GM18505 (cell line): ENCODE measurements around the gene ERICH3.
"Not testable (repeated sequence)": the region's sequence is repeated elsewhere in the genome, so short reads cannot be mapped to it uniquely, and the experiment has no call there.

ENCODE experiments used
- ATAC-seq: cut with Tn5 transposase; IDR thresholded peaks from one replicate; pipeline ENCODE4 v1.9.1; 2021; ENCODE audit not compliant: unreplicated experiment
- POLR2A ChIP-seq: IDR thresholded peaks from 4 replicates; pipeline ENCODE4 v1.6.1; 2011; ENCODE audit warnings: borderline replicate concordance; ENCODE audit not compliant: insufficient read depth, insufficient read length; ENCODE audit errors: extremely low read depth

ERICH3 gene

DNA sequence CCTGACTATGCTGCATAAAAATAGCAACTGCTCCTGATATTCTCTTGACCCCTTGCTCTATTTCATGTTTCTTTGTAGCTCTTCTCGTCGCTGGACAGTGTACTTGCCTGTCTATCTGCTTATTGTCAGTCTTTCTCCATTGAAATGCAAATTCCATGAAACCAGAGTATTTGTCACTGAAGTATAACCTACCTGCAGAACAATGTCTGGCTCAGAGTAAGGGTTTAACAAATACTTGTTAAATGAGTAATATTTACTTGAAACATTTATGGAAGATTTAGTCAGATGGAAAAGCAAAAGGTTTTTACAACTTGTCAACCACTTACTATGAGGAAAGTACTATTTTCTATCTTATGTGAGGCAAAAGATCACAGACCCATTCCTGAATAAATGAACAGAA is 19.9 kb upstream of the ERICH3 start:
- TF ChIP-seq POLR2A = no peak
- no peak for ATAC-seq

DNA sequence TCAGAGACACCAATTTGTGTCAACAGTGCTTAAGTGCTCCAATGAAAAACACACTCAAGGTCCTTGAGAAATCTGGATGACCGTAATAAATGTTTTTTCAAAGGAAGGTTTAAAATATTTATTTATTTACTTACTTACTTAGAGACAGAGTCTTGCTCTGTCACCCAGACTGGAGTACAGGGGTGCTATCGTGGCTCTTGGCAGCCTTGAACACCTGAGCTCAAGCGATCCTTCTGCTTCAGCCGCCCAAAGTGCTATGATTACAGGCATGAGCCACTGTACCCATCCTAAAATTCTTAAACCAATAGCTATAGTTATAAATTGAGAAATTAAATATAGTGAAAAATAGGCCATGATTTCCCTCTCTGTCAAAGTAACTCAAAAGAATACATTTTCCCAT is 17.3 kb upstream of the ERICH3 start:
- TF ChIP-seq POLR2A = no peak
- no peak for ATAC-seq

DNA sequence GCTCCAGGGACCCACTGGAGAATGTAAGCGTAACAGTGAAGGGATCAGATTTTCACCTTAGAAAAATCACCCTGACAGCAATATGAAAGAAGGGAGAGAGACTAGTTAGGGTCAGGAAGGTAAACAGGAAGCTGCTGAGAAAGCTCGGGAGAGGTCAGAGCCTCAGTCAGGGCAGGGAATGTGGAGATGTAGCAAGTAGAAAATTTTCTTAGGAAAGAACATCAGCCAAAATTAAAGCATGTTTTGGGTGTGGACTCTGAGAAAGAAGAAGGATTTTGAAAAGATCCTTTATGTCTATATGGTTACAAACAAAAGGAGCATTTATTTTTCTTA is 16.7 kb upstream of the ERICH3 start:
- ATAC-seq = no peak

DNA sequence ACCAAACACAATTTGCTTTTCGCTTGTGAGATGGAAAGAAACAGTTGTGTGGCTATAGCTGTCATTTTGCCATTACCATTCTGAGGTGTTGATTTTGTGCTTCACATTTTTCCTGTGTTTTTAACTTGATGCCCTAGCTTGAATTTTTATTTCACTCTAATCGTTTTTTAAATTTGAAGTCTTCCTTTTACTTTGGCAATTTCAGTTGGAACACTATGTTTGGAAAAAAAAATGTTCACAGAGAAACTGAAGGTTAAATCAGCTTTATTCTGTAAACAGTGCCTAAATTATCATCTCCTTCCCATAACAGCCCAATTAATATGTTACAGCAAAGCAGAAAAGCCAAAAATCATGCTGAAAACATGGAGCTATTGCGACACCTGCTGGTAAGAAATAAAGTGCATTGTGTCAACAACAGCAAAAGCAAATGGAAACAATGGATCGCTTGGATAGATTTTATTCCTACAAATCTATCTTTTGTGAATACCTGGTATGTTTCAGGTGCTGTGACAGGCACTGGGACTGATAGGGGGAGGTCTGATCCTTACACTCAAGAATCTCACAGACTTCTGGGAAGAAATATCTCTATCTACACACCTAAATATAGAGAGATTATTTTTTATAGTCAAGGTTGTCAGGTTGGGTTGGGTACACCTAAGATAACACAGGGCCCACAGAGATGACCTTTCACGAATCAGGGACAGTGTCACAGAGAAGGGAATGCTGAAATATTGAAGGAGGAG is 16.2 kb upstream of the ERICH3 start:
- TF ChIP-seq POLR2A = no peak
- ATAC-seq = peak; percentile 69

More for the DNA sequence above, 16.7 kb upstream of the ERICH3 start:
- no peak for TF ChIP-seq POLR2A

GRCh38 chr1:74686928-74687327 is 13.3 kb upstream of the ERICH3 start:
- TF ChIP-seq POLR2A = no peak
- ATAC-seq = no peak

- no peak for ATAC-seq
- TF ChIP-seq POLR2A = no peak
Measured at GRCh38 chr1:74684301-74684700, 10.7 kb upstream of the ERICH3 start.

DNA sequence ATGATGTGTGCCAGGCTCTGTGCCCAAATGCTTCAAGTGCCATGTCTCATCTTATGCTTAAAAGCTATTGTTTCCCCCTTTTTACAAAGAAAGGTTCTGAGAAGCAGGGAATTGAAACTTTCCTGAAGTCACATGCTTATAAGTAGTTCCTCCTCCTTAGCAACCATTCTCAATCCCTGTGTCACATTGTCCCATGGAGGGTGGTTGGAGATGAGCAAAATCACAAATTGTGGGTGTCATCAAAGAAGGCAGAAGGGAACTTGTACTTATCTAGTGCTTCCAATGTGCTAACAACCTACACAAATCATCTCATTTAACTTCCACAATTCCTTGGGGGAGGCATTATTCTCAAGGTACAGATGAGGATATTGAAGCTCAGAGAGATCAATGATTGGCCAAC is 10.1 kb upstream of the ERICH3 start:
- ATAC-seq = no peak
- no peak for TF ChIP-seq POLR2A

GRCh38 chr1:74681851-74682250 is 8.3 kb upstream of the ERICH3 start:
- no peak for ATAC-seq
- TF ChIP-seq POLR2A = no peak

- peak; percentile 92 for ATAC-seq
- no peak for TF ChIP-seq POLR2A
Measured at GRCh38 chr1:74681449-74681848, 7.9 kb upstream of the ERICH3 start.

GRCh38 chr1:74681001-74681400 is 7.4 kb upstream of the ERICH3 start:
- peak; percentile 46 for ATAC-seq

DNA sequence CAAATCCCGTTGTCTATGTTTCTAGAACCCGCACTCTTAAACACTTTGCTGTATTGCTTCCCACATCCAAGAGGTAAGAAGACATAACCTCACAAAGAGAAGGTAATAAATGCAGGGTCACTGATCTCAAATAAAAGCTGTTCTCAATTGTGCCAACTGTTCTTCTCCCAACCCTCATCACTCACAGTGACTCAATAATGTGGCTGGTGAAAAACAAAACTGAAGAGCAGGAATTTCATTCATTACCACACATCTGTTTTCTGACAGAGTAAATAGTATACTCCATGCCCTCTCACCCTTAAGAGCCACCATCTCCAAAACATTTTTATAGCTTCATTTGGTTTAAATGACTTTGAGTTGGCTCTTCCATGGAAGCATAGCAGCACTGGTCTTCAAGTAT is 6.2 kb upstream of the ERICH3 start:
- TF ChIP-seq POLR2A = no peak
- ATAC-seq = no peak

More at GRCh38 chr1:74681001-74681400, 7.4 kb upstream of the ERICH3 start:
- TF ChIP-seq POLR2A = no peak

DNA sequence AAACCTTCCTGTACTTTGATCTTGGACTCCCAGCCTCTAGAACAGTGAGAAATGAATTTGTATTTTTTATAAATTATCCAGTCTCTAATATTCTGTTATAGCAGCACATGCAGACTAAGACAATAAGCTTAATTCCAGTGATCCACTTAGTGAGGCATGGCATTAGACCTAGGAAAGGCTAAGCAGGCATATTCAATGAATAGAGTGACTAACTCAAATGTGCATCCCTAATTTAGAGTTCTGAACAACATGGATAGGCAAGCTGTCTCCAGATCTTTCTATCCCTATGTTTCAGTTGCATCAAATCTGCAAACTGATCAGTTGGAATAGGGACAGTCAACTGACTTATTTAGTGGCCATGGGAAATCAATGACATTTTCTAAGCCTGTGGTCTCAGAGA is 4.3 kb upstream of the ERICH3 start:
- ATAC-seq = no peak
- TF ChIP-seq POLR2A = no peak

DNA sequence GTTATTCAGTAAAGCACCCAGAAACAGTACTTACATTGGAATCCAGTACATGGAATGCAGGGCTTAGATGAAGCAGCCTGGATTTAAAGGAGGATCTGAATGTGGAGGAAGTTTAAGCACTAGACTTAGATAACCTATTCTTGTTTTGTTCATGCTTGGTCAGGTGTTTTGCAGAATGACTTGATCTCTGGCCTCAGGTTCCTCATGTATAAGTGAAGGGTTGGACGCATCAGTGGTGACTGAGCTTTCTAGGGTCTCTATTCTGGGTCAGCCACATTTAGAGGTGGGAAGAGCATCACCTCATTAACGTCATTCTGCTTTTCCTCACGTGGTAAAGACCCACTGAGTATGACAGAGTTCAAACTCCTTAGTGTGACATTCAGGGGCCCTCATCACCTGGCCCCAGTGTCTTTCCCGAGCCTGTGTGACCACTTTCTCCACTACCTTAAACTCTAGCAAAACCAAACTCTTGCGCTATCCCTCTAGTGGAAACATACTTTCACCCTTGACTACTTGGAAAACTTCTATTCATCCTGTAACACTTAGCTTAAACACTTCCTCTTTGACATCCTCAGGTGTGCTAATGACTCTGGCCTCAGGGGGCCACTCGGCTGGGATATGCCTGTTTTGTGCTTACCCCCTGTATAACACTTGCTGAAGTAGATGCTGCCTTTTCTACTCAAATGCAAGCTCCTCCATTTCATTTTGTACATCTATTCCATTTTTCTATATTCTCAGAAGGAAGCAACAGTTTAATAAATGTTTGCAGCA is 871 bp upstream of the ERICH3 start:
- no peak for TF ChIP-seq POLR2A
- peak; percentile 32 for ATAC-seq

DNA sequence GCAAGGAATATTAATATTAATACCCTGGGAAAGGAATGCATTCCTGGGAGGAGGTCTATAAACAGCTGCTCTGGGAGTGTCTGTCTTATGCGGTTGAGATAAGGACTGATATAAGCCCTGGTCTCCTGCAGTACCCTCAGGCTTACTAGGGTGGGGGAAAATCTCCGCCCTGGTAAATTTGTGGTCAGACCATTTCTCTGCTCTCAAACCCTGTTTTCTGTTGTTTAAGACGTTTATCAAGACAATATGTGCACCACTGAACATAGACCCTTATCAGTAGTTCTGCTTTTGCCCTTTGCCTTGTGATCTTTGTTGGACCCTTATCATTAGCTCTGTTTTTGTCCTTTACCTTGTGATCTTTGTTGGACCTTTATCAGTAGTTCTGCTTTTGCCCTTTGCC is 2.7 kb downstream of the ERICH3 start:
- ATAC-seq = not testable (repeated sequence)

DNA sequence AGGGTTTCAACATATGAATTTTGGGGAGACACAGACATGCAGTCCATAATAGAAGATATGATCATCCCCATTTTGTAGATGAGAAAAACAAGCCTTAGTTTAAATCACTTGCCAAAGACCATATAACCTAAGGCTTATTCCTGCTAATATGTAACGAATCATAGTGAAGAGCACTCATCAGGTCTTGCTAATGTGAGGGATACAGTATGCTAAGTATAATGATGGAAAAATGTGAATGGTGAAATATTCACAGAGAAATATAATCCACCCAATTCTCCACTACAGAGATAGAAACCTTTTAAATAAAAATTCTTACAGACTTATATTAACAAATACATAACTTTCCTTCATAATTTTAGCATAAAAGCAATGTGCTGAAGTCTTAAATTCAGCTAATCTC is 18.9 kb downstream of the ERICH3 start:
- no peak for TF ChIP-seq POLR2A
- no peak for ATAC-seq

DNA sequence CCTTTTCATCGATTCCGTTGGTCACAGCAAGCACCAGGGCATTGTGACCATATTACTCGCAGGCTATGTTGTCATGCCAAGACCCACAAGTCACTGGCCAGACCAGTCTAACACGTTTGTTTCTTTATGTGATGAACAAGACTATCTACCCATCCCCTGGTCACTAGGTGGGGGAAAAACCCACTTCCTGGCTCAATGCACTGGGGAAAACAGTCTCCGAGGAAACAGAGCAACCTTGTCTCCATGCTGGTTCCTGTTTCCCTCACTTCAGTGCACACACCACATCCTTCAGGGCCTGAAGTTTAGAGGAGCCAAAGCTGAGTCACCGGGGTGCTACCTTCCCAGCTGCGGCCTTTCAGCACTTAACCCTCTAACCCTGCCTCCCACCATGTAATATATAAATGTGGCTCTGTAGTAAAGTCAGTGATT is 20.9 kb downstream of the ERICH3 start:
- TF ChIP-seq POLR2A = no peak
- peak; percentile 99 for ATAC-seq
